Measurements from ENCODE around the gene SGK1. TPM values are rescaled to one million over a fixed set of nuclear protein-coding genes. Genes with fewer than 3 reads are reported as not detected.
"Not testable (repeated sequence)": the region's sequence is repeated elsewhere in the genome, so short reads cannot be mapped to it uniquely, and the experiment has no call there.

SGK1 gene
- total RNA-seq, 1 experiment from 2014 or later: 47.5 TPM

DNA sequence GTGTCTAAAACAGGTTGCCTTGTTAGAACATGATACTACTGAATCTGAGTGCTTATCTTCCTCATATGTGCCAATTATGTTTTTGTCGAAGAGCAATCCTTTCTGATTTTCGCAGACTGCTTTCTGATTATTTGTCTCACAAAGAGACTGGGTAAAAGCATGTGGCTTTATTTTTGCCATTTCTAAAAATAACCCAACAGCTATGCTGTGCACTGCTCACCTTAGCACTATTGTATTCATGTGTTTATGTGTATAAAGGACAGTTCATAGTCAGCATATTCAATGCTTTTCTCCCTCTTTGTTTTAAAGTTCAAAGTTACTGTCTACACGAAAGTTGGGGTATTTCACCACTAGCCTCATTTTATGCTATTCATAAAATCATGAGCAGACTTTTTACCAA lies 127.0 kb downstream of the SGK1 start:
- no peak for DNase-seq (ENCODE audit: low spot score)

DNA sequence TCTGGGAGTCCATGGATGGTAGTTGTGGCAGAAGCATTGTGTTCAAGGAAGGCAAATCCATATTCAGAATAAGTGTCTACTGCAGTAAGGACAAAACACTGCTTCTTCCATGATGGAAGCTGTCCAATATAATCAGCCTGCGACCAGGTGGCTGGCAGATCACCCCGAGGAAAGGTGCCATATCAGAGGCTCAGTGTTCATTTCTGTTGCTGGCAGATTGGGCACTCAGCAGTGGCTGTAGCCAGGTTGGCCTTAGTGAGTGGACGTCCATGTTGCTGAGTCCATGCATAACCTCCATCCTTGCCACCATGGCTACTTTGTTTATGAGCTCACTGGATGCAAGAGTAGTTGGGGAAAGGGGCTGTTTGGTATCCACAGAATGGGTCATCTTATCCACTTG lies 130.2 kb downstream of the SGK1 start:
- no peak for DNase-seq (ENCODE audit: low spot score)

DNA sequence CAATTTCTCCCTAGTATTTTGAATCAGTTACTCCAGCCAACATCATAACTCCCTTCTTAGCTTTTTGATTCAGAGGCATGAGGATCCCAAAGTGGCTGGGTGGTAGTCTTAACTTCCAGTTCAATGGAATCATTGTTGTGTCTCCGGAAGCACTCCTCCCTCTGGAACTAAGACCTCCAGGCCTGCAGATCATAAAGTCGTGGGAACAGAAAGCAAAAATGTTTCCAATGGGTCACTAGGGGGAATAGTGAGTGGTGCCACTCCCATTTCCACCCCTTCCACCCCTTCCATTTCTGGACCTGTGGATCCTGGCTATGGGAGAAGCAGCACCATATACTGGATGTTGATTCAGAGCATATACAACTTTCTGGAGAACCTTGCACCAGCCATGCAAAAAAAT lies 130.8 kb downstream of the SGK1 start:
- DNase-seq (ENCODE audit: low spot score): no peak

DNA sequence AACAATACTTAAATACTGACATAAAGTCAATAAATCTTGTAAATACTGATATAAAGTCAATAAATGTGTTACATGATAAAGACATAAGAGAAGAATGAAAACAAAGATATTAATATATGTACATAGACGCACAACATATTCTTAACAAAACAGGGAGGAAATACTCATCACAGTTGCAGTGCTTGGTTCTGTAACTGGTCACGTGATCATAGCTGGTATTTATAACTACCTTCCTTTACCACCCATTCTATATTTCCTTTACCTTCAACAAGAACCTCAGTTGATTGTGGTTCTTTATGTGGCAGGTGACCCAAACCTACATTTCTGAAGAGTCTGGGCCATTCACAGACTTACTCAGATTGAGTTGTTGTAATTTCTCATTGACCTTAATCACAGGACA lies 131.6 kb downstream of the SGK1 start:
- DNase-seq (ENCODE audit: low spot score): no peak

DNA sequence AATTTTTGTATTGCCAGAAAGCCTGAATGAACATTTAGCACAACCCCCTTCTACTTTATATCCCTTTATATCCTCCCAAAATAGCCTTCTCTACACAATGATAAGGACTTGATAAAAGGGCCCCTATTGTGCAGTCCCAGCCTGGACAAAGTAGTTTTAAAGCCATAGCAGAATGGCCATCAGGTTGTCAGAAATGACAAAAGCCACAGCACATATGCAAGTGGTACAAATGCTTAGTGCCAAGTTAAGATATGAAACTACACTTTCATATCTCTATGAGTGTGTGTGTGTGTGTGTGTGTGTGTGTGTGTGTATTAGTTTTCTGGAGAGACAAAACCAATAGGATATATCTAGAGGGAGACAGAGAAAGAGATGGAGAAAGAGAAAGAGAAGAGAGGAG lies 132.6 kb downstream of the SGK1 start:
- no peak for DNase-seq (ENCODE audit: low spot score)

DNA sequence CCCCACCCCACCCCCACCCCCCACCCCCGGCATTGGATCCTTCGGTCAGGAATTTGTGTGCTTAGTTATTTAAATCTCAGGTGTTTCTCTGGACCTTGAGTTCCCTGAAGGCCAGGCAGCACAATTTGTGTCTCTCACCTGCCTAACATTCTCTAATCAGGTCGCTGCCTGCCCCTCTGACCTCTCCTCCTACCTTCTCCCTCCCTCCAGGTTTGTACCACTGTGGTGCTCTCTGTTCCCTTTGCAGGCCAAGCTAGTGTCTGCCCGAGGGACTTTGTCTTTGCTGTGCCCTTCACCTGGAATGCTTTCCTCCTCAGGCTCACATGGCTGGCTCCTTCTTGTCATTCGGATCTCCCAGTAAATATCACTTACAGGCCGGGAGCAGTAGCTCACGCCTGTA lies 134.1 kb downstream of the SGK1 start:
- DNase-seq (ENCODE audit: low spot score): no peak

DNA sequence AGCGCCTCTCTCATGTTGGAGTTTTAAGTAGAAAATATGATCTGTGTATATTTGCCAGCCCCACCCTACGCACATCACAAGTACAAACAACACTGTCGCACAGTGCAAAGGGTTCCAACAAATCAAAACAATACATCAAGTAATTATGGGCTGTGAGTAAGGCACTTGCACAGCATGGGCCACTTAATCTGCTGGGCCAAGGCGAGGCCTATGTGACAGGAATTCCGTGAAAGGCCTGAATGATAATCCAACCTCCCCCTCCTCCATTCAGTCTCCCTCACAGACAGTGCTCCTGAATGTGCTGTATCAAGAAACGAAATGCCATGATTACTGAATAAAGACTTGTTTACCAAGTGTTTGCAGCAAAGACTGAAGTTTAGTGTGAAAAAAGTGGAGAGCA lies 135.4 kb downstream of the SGK1 start:
- no peak for DNase-seq (ENCODE audit: low spot score)

DNA sequence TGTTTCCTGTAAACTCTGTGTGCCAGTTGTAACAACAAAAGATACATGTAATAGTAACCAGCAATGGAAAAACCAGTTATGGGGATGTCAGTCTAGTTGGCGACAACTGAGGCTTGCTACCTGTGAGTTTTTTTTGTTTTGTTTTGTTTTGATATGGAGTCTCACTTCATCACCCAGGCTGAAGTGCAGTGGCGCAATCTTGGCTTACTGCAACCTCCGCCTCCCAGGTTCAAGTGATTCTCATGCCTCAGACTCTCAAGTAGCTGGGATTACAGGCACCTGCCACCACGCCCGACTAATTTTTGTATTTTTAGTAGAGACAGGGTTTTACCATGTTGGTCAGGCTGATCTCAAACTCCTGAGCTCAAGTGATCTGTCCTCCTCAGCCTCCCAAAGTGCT lies 136.2 kb downstream of the SGK1 start:
- not testable (repeated sequence) for DNase-seq (ENCODE audit: low spot score)

DNA sequence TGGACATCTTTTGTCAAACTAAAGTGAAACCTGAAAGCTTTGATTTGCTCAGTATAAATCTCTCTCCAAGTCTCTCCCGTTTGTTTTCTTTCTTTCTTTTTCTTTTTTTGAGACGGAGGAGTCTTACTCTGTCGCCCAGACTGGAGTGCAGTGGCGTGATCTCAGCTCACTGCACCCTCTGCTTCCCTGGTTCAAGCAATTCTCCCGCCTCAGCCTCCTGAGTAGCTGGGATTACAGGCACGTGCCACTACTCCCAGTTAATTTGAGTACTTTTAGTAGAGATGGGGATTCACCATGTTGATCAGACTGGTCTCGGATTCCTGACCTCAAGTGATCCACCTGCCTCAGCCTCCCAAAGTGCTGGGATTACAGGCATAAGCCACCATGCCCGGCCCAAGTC lies 136.7 kb downstream of the SGK1 start:
- not testable (repeated sequence) for DNase-seq (ENCODE audit: low spot score)

DNA sequence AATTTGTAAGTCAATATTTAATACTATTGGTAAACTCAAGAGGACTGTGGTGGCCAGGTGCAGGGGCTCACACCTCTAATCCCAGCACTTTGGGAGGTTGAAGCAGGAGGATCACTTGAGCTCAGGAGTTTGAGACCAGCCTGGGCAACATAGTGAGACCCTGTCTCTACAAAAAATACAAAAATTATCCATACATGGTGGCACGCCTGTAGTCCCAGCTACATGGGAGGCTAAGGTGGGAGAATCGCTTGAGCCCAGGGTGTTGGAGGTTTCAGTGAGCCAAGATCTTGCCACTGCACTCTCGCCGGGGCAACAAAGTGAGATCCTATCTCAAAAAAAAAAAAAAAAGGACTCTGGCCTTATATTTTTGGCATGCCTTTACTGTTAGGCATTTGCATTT lies 137.4 kb downstream of the SGK1 start:
- not testable (repeated sequence) for DNase-seq (ENCODE audit: low spot score)

DNA sequence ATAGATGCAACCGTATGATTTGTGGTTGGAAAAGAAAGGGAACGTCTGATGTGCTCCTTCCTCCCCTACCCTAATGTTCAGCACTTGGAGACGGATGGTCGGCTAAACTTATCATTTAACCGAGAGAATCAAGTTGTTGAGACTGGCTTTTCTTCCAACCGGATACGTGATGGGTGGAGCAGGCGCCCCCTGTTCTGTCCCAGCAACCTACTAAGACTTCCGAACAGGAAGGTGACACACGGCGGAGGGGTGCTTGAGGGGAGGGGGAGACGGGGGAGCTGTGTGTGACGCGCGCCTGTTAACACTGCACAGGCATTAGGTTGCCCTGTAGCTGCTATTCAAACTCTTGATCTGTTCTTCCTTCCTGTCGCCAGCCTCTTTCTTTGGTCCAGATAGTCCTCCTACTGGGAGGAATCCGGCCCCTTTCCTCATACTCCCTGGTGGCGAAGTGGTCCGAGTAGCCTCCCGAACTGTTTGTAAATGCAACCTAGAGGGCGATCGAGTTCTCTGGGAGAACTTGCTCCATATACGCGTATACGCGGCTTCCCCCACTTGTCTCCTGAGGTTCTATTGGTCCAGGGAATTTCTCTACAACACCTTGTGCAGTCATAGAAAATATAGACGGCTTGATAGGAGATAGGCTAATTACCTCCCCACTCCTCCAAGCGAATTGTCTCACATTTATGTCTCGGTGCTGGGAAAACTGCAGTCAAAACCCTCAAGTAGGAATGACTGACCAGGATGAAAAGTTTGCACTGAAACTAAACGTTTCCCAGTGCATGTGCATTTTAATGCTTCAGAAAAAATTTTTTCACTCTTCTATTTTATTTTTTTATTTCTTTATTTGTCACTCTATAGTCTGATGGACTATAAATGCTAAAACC lies 139.5 kb downstream of the SGK1 start:
- peak; percentile 86 for DNase-seq (ENCODE audit: low spot score)

DNA sequence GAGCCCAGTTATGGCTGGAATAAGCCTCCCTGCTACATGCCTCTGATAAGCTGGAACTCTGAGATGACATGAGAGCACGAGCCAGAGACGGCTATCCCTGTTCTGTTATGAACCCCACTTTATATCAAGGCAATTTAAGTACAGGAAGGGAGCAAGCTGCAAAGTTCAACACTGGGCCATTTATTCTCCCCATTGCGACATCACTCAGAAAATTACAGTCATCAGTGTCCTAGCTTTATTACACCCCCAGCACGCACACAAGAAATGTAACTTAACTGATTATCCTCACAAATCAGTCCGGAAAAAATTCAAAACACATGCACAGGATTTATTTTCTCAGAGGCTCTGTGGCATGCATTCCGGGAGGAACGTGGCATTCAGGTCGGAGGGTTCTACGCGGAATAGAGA lies 140.2 kb downstream of the SGK1 start:
- DNase-seq (ENCODE audit: low spot score): peak; percentile 9

DNA sequence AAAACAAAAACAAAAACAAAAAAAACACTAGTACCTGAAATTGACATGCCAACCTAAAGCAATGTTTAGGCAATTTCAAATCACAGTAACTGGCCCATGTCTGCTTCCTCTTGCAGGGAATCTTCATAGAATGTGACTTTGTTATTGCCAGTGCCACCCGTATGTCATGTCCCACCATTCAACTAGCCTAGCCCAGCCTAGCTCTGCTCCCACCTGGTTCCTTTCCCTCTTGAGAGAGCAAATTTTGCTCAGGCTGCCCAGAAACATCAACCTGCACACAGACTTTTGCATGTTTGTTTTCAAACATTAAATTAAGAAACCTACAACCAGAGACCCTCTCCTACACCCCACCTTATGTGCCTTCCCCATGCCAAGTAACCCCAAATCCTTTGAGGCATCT lies 140.7 kb downstream of the SGK1 start:
- no peak for DNase-seq (ENCODE audit: low spot score)

DNA sequence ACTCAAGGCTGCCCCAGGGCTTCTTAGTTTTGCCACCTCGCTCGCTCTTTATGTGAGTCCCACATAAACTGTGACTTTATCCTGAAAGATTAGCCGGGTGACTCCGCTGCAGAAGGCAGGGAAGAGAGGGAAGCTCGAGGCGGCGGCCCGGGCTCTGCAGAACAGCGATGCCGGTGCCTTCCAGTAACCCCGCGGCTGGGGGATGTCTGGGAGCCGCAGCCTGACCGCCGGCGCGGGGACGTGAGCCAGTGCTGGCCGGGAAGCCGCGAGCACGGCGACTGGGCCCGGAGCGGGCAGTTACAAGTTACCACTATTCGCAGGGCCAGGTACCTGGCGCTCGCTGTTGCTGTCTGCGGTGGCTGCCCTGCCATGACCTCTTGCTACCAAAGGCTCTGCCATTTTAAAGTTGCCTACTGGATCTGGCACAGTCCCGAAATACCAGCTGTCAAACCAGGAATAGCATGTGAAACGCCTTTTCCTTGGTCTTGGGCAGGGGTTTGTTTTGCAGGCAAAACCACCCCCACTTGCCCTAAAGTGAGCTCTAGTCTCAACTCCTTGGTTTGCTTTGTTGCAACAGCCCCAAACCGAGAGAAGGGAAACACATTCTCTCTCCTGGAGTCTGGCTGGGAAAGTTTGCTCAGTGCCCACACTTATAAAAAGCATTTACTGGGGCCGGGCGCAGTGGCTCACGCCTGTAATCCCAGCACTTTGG lies 141.5 kb downstream of the SGK1 start:
- DNase-seq (ENCODE audit: low spot score): no peak

DNA sequence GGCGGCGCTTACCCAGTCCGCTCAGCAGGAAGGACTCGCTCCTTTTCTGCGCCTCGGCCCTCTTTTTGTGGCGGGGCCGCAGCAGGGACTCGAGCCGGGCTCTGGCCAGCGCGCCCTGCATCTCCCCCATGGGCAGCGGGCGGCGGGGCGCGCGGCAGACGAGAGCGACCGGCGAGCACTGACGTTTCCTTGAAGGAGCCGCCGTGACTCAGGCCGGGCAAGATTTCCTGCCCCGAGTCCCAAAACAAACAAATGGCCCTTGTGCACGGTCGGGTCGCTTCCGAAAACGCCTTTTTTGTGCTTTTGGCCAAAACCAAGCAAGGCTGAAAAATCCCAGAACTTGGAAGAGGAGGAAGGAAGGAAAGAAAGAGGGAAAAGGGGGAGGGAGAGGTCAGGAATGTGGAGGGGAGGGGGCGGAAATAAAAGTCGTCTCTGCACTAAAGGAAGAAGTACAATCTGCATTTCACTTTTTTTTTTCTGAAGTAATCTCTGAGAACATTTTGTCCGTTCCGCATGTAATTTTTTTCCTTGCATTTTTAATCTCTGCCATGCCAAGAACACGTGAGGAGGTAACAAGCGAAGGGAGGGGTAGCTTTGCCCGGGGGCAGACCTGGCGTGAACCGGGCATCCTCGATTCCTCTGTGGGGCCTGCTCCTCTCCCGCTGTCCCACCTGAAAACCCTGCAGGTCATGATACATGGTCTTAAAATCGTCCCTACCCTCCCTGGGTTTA lies 142.2 kb downstream of the SGK1 start:
- peak; percentile 40 for DNase-seq (ENCODE audit: low spot score)

DNA sequence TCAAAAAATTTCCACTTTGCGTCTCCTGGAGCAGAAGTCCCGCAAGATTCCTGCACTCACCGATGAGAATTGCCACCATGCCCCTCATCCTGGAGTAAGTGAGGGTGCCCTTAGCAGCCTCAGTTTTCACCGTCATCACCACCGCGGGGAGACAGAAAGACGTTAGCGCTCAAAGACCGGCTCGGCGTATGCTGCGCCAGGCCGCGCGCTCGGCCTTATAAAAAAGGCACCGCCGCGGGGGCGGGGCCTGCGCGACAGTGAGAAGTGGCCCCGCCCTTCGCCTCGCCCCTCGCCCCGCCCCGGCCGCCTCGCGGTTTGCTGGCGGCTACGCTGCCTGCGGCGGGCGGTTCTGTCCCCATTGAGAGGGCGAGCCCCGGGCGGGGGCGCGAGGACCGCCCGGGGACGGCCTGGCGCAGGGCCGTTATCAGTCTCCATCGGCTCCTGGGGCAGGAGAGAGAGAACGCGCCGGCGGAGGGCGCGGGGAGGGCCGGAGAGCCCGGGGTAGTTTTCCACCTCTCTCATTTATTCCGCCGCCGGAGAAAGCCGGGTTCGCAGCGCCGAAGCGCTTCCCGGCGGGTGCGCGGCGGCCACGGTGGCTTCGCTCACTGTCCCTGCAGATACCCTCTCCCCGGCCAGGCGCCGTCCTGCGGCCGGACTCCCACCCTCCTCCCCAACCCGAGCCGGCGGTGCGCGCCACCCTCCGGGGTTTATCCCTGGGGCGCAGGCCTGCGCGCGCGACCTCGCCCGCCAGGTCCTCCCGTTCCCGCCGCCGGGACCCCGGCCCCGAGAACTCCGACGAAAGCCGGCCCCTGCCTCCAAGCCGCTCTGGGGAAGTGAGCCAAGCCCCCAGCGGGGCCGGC lies 143.0 kb downstream of the SGK1 start:
- DNase-seq (ENCODE audit: low spot score): peak; percentile 71

DNA sequence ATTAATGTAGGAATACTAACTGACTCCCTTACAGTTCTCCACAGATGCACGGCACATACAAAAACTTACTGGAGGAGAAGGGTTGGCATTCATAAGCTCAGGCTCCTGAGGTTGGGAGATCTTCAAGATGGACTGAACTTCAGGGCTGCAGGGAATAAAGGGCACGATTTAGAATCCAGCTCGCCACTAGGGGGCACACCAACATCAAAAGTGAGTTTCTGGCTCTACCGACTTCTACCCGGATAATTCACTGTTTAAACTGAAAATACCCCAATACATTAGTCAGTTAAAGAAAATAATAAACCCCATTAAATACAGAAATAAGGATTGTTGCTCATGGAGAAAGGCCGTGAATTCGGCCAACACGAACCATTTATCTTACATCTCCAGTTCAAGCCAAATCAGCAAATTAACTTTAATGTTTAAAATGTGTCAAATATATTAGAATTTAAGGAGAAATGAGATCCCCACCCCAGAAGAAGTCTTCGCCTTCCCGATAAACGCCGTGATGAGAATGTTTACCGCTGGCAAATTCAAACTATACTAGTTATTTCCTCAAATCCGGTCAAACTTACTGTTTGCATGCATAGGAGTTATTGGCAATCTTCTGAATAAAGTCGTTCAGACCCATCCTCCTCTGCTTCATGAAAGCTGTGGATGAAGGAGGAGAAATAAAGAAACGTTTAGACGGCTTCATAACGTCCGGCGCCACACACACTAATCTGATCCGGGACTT lies 143.8 kb downstream of the SGK1 start:
- peak; percentile 55 for DNase-seq (ENCODE audit: low spot score)

DNA sequence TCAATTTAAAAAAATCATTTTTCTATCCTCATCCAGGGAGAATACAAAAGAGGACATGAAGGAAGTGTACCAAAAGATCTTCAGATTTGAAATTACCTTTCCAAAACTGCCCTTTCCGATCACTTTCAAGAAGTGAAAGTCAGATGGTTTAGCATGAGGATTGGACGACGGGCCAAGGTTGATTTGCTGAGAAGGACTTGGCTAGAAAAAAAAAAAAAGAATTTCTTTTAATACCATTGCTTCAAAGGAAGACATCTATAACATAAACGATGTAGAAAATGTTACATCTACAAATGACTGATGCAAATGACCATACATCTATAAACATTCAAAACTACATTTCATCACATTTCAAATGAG lies 144.6 kb downstream of the SGK1 start:
- no peak for DNase-seq (ENCODE audit: low spot score)

DNA sequence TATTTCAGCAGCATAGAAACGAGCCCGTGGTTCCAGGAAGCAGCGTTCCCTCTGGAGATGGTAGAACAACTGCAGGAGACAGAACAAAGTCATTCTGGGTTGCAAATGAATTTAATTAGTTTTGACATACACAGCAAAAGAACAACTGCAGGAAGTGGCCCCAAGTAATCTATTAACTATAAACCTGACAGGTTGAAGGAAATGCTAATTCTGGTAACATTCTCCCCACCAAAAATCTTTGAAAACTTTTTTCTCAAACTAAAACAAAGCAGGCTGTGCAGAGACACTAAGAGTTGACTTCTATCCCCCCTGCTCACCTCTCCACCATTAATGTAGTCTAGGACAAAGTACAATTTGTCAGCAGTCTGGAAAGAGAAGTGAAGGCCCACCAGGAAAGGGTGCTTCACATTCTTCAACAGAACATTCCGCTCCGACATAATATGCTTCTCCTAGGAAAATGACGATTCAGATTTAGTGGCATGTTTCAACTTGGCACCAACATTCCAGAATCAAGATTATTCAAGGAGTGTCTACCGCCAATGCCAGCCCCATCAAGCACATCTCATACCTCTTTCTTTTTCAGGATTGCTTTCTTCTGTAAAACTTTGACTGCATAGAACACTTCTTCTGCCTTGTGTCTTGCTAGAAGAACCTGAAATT lies 145.1 kb downstream of the SGK1 start:
- no peak for DNase-seq (ENCODE audit: low spot score)

DNA sequence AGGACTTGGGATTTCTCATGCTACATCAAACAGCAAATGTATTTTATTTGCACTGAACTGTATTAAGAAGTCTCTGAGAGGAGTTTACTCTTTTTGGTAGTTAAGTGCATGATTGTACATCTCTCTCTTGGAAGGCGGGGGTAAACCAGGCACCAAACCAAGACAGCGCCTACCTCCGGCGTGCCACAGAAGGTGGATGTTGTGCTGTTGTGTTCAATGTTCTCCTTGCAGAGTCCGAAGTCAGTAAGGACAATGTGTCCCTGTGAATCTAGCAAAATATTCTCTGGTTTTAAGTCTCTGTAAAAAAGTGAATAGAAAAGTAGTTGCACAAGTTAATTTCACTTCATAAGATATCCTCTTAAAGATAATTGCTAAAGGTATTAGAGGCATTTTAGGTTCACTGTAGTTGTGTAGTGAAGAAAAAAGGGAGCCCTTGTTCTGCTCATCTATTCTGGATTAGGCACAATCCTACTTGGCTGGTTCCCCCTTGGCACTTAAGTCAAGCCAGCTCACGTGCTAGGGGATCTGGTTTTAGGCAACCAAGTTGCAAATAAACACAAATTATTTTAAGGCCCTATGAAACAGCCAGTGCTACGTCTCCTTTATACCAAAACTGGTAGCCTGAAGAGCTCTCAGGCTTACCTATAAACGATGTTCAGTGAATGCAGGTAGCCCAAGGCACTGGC lies 145.7 kb downstream of the SGK1 start:
- DNase-seq (ENCODE audit: low spot score): no peak

Data from H4 (cell line).